ENCODE data around the gene TRAPPC5. TPM values are rescaled to one million over a fixed set of nuclear protein-coding genes. Genes with fewer than 3 reads are reported as not detected.

TRAPPC5 gene
- total RNA-seq, 1 donor from 2014 or later: 72.2 TPM

GRCh38 chr19:7725791-7726190, 45.2 kb downstream of the TRAPPC5 start:
- no peaks in the 10 kb centered on the region for H3K4me1 Mint-ChIP-seq (ENCODE audit: low read depth)
- no peak overlapping the region for H3K27ac Mint-ChIP-seq
- no peaks in the 10 kb centered on the region for H3K36me3 Mint-ChIP-seq (ENCODE audit: low read depth)
- no peak for DNase-seq (ENCODE audit: low spot score)
- no peaks in the 10 kb centered on the region for H3K9me3 Mint-ChIP-seq
- no peak overlapping the region for H3K4me3 Mint-ChIP-seq
- peaks cover 31% of the 10 kb centered on the region for H3K27me3 Mint-ChIP-seq (ENCODE audit: insufficient read depth)
- intact Hi-C loops (cut with micrococcal nuclease): no loop called here

- no peak for DNase-seq (ENCODE audit: low spot score)
- Mint-ChIP-seq H3K27ac (no peak overlapping the region), H3K36me3 (ENCODE audit: low read depth) (no peaks in the 10 kb centered on the region), H3K4me1 (ENCODE audit: low read depth) (no peaks in the 10 kb centered on the region), H3K27me3 (ENCODE audit: insufficient read depth) (peaks cover 39% of the 10 kb centered on the region), H3K4me3 (no peak overlapping the region), H3K9me3 (no peaks in the 10 kb centered on the region)
- intact Hi-C loops (cut with micrococcal nuclease): no loop called here
Observed at GRCh38 chr19:7729211-7729610, 48.6 kb downstream of the TRAPPC5 start.

GRCh38 chr19:7729831-7730285, 49.2 kb downstream of the TRAPPC5 start:
- Mint-ChIP-seq H3K27ac (no peak overlapping the region), H3K4me3 (no peak overlapping the region)

GRCh38 chr19:7730286-7731217, 49.9 kb downstream of the TRAPPC5 start:
- no peak overlapping the region for H3K4me3 Mint-ChIP-seq
- no peak for DNase-seq (ENCODE audit: low spot score)
- H3K9me3 Mint-ChIP-seq: no peaks in the 10 kb centered on the region
- intact Hi-C loops (cut with micrococcal nuclease): no loop called here
- no peaks in the 10 kb centered on the region for H3K4me1 Mint-ChIP-seq (ENCODE audit: low read depth)
- peaks cover 44% of the 10 kb centered on the region for H3K27me3 Mint-ChIP-seq (ENCODE audit: insufficient read depth)
- H3K27ac Mint-ChIP-seq: no peak overlapping the region
- no peaks in the 10 kb centered on the region for H3K36me3 Mint-ChIP-seq (ENCODE audit: low read depth)

More at GRCh38 chr19:7729831-7730285, 49.2 kb downstream of the TRAPPC5 start:
- intact Hi-C loops (cut with micrococcal nuclease): no loop called here
- Mint-ChIP-seq H3K4me1 (ENCODE audit: low read depth) (no peaks in the 10 kb centered on the region), H3K36me3 (ENCODE audit: low read depth) (no peaks in the 10 kb centered on the region), H3K27me3 (ENCODE audit: insufficient read depth) (peaks cover 42% of the 10 kb centered on the region), H3K9me3 (no peaks in the 10 kb centered on the region)
- DNase-seq (ENCODE audit: low spot score): no peak

GRCh38 chr19:7731218-7731595, 50.6 kb downstream of the TRAPPC5 start:
- H3K4me1 Mint-ChIP-seq (ENCODE audit: low read depth): no peaks in the 10 kb centered on the region
- H3K36me3 Mint-ChIP-seq (ENCODE audit: low read depth): no peaks in the 10 kb centered on the region
- intact Hi-C loops (cut with micrococcal nuclease): no loop called here
- peaks cover 44% of the 10 kb centered on the region for H3K27me3 Mint-ChIP-seq (ENCODE audit: insufficient read depth)
- no peaks in the 10 kb centered on the region for H3K9me3 Mint-ChIP-seq
- H3K27ac Mint-ChIP-seq: no peak overlapping the region
- DNase-seq (ENCODE audit: low spot score): no peak
- H3K4me3 Mint-ChIP-seq: no peak overlapping the region

- intact Hi-C loops (cut with micrococcal nuclease): no loop called here
- Mint-ChIP-seq H3K4me3 (no peak overlapping the region), H3K9me3 (no peaks in the 10 kb centered on the region), H3K27me3 (ENCODE audit: insufficient read depth) (peaks cover 46% of the 10 kb centered on the region), H3K4me1 (ENCODE audit: low read depth) (no peaks in the 10 kb centered on the region), H3K27ac (no peak overlapping the region), H3K36me3 (ENCODE audit: low read depth) (no peaks in the 10 kb centered on the region)
- DNase-seq (ENCODE audit: low spot score): no peak
Observed at GRCh38 chr19:7731615-7732014, 51.0 kb downstream of the TRAPPC5 start.

GRCh38 chr19:7732045-7732444, 51.4 kb downstream of the TRAPPC5 start, which contains the start of gene CLEC4G:
TSS of gene CLEC4G (minus strand) at chr19:7732110. CDS start at chr19:7732102, 8 bp downstream.
- Mint-ChIP-seq H3K27ac (no peak within 1 kb of the TSS), H3K27me3 (ENCODE audit: insufficient read depth) (peaks cover 44% of the 10 kb centered on the region), H3K4me1 (ENCODE audit: low read depth) (no peaks in the 10 kb centered on the region), H3K9me3 (no peaks in the 10 kb centered on the region), H3K4me3 (no peak within 1 kb of the TSS), H3K36me3 (ENCODE audit: low read depth) (no peaks in the 10 kb centered on the region)
- DNase-seq (ENCODE audit: low spot score): no peak
- intact Hi-C loops (cut with micrococcal nuclease): no loop called here

GRCh38 chr19:7733376-7733775, 52.7 kb downstream of the TRAPPC5 start:
- H3K36me3 Mint-ChIP-seq (ENCODE audit: low read depth): no peaks in the 10 kb centered on the region
- intact Hi-C loops (cut with micrococcal nuclease): no loop called here
- H3K27me3 Mint-ChIP-seq (ENCODE audit: insufficient read depth): peaks cover 36% of the 10 kb centered on the region
- H3K4me3 Mint-ChIP-seq: no peak overlapping the region
- H3K4me1 Mint-ChIP-seq (ENCODE audit: low read depth): no peaks in the 10 kb centered on the region
- DNase-seq (ENCODE audit: low spot score): no peak
- no peaks in the 10 kb centered on the region for H3K9me3 Mint-ChIP-seq
- no peak overlapping the region for H3K27ac Mint-ChIP-seq

GRCh38 chr19:7734220-7735203, 53.9 kb downstream of the TRAPPC5 start:
- Mint-ChIP-seq H3K36me3 (ENCODE audit: low read depth) (no peaks in the 10 kb centered on the region), H3K27me3 (ENCODE audit: insufficient read depth) (peaks cover 30% of the 10 kb centered on the region)
- intact Hi-C loops (cut with micrococcal nuclease): no loop called here

GRCh38 chr19:7736148-7736547, 55.5 kb downstream of the TRAPPC5 start:
- H3K9me3 Mint-ChIP-seq: no peaks in the 10 kb centered on the region
- peak overlapping the region; percentile 58 for H3K27ac Mint-ChIP-seq
- no peaks in the 10 kb centered on the region for H3K36me3 Mint-ChIP-seq (ENCODE audit: low read depth)
- no peaks in the 10 kb centered on the region for H3K4me1 Mint-ChIP-seq (ENCODE audit: low read depth)
- no peak for DNase-seq (ENCODE audit: low spot score)
- no peak overlapping the region for H3K4me3 Mint-ChIP-seq
- peaks cover 24% of the 10 kb centered on the region for H3K27me3 Mint-ChIP-seq (ENCODE audit: insufficient read depth)
- intact Hi-C loops (cut with micrococcal nuclease): no loop called here

More at GRCh38 chr19:7734220-7735203, 53.9 kb downstream of the TRAPPC5 start:
- no peak overlapping the region for H3K4me3 Mint-ChIP-seq
- no peaks in the 10 kb centered on the region for H3K9me3 Mint-ChIP-seq
- no peak overlapping the region for H3K27ac Mint-ChIP-seq
- H3K4me1 Mint-ChIP-seq (ENCODE audit: low read depth): no peaks in the 10 kb centered on the region
- no peak for DNase-seq (ENCODE audit: low spot score)

- intact Hi-C loops (cut with micrococcal nuclease): no loop called here
- peaks cover 16% of the 10 kb centered on the region for H3K27me3 Mint-ChIP-seq (ENCODE audit: insufficient read depth)
- H3K27ac Mint-ChIP-seq: no peak overlapping the region
- no peaks in the 10 kb centered on the region for H3K9me3 Mint-ChIP-seq
- H3K4me3 Mint-ChIP-seq: no peak overlapping the region
- no peaks in the 10 kb centered on the region for H3K36me3 Mint-ChIP-seq (ENCODE audit: low read depth)
- DNase-seq (ENCODE audit: low spot score): no peak
- no peaks in the 10 kb centered on the region for H3K4me1 Mint-ChIP-seq (ENCODE audit: low read depth)
Observed at GRCh38 chr19:7737215-7737614, 56.6 kb downstream of the TRAPPC5 start.
